NCI-H460 (cell line): ENCODE data around the gene DECR2. TPM values are rescaled to one million over a fixed set of nuclear protein-coding genes. Genes with fewer than 3 reads are reported as not detected.

ENCODE experiments used
- DNase-seq: peaks from one replicate; pipeline ENCODE4 v3.0.0-alpha.2; 2016; ENCODE audit warnings: low read depth; ENCODE audit errors: extremely low read depth
- total RNA-seq: library from RNA; depleted of rRNA; stranded (reverse); fragments of >200 nt; shearing (Covaris generic); gene quantifications from 2 replicates; pipeline ENCODE4 v1.2.3, GENCODE V29; 2014

DECR2 gene
- total RNA-seq, 1 experiment from 2014 or later: 15.7 TPM

- DNase-seq: no peak
Measured at GRCh38 chr16:426115-426905, 24.6 kb downstream of the DECR2 start.

- DNase-seq: no peak
Measured at GRCh38 chr16:426906-427249, 25.2 kb downstream of the DECR2 start.

GRCh38 chr16:427250-427649, 25.6 kb downstream of the DECR2 start:
- no peak for DNase-seq

- no peak for DNase-seq
Measured at GRCh38 chr16:430904-431303, 29.2 kb downstream of the DECR2 start.

- no peak for DNase-seq
Measured at GRCh38 chr16:440627-441026, 38.9 kb downstream of the DECR2 start.

GRCh38 chr16:441447-441846, 39.8 kb downstream of the DECR2 start:
- no peak for DNase-seq

GRCh38 chr16:442976-443375, 41.3 kb downstream of the DECR2 start:
- DNase-seq: no peak

- no peak for DNase-seq
Measured at GRCh38 chr16:444027-444426, 42.3 kb downstream of the DECR2 start.

GRCh38 chr16:445566-445965, 43.9 kb downstream of the DECR2 start:
- no peak for DNase-seq

GRCh38 chr16:450385-450784, 48.7 kb downstream of the DECR2 start:
- DNase-seq: no peak

GRCh38 chr16:450785-451512, 49.3 kb downstream of the DECR2 start:
- DNase-seq: no peak

GRCh38 chr16:454397-454940, 52.8 kb downstream of the DECR2 start:
- DNase-seq: no peak

- no peak for DNase-seq
Measured at GRCh38 chr16:455453-455852, 53.8 kb downstream of the DECR2 start.

- DNase-seq: no peak
Measured at GRCh38 chr16:456891-457483, 55.3 kb downstream of the DECR2 start.

GRCh38 chr16:457732-458400, 56.2 kb downstream of the DECR2 start:
- DNase-seq: no peak

- DNase-seq: no peak
Measured at GRCh38 chr16:459761-460160, 58.1 kb downstream of the DECR2 start.

- DNase-seq: no peak
Measured at GRCh38 chr16:460787-461186, 59.1 kb downstream of the DECR2 start.
